ENCODE data around the gene TOP3B. TPM values are rescaled to one million over a fixed set of nuclear protein-coding genes. Genes with fewer than 3 reads are reported as not detected.

TOP3B gene
- total RNA-seq, 1 experiment from 2014 or later = 29.1 TPM

- Histone ChIP-seq H3K4me1 (ENCODE audit: control insufficient read depth, insufficient read depth, low read length) (no peaks in the 10 kb centered on the region), H3K36me3 (ENCODE audit: control insufficient read depth, insufficient read depth, low read length) (no peaks in the 10 kb centered on the region), H3K27ac (ENCODE audit: low read length) (no peak overlapping the region), H3K9me3 (ENCODE audit: control insufficient read depth, insufficient read depth, low read depth, low read length) (no peaks in the 10 kb centered on the region), H3K4me3 (ENCODE audit: low read depth in 2 of 2, low read length in 2 of 2) (no peak overlapping the region), H3K27me3 (ENCODE audit: control insufficient read depth, insufficient read depth, low read length) (no peaks in the 10 kb centered on the region)
- intact Hi-C loops (cut with micrococcal nuclease; ENCODE audit: unreplicated experiment) (no loop called here), in situ Hi-C loops (cut with HindIII; ENCODE audit: low pct_unique_long_range_greater_than_20kb, low sequenced_read_pairs) (no loop called here)
- DNase-seq (ENCODE audit: low read depth, low spot score) = no peak
- ATAC-seq = no peak
- no TSS peak for BruUV-seq (replicated peaks)
- ChIA-PET CTCF (no interaction called here), POLR2A (no interaction called here)
- TF ChIP-seq TCF7L2 (IDR thresholded peaks at IDR 0.05; ENCODE audit: low read depth, low read length) (no peak), SIN3A (IDR thresholded peaks at IDR 0.05; ENCODE audit: borderline replicate concordance, insufficient read depth, low read depth, low read length) (no peak), CTCF (IDR thresholded peaks at IDR 0.05) (no peak), REST (IDR thresholded peaks at IDR 0.05; ENCODE audit: insufficient read depth in 1 of 2, low read depth in 2 of 2, low read length in 1 of 2) (no peak), POLR2AphosphoS5 (IDR thresholded peaks at IDR 0.05; ENCODE audit: low read depth, low read length) (no peak)
Observed at GRCh38 chr22:21907638-21908522, 74.7 kb downstream of the TOP3B start.

Other genes starting within 250 kb of the TOP3B start
- gene YPEL1, start 247.0 kb downstream of the TOP3B start, total RNA-seq (2021; ENCODE audit: unreplicated experiment) = 4.0 TPM
- gene MAPK1, start 115.1 kb downstream of the TOP3B start, total RNA-seq (2021; ENCODE audit: unreplicated experiment) = 122 TPM
- gene PPM1F, start 29.9 kb downstream of the TOP3B start, total RNA-seq (2021; ENCODE audit: unreplicated experiment) = 28.9 TPM